ENCODE results near the gene SFMBT2.

GRCh38 chr10:7300384-7300971 is 110.4 kb downstream of the SFMBT2 start:
- TF ChIP-seq CTCF (IDR thresholded peaks at IDR 0.05), result no peak
- no peak for TF ChIP-seq POLR2AphosphoS5 (IDR thresholded peaks at IDR 0.05; ENCODE audit: low read depth, low read length)
- no peak for TF ChIP-seq SIN3A (IDR thresholded peaks at IDR 0.05; ENCODE audit: borderline replicate concordance, insufficient read depth, low read depth, low read length)

Data from Panc1 (cell line).